Keratinocyte (primary cell): Measurements from ENCODE around the gene PAGR1. TPM values are rescaled to one million over a fixed set of nuclear protein-coding genes. Genes with fewer than 3 reads are reported as not detected.
A peak's percentile ranks its signal among the peaks of the same experiment; 100 is the strongest.

Experiments
- DNase-seq: peaks from one replicate; pipeline ENCODE4 v3.0.0-alpha.2; 2011; ENCODE audit warnings: low read depth, missing footprints, low spot score
- FAIRE-seq: peaks from 2 replicates; lab custom pipeline; 2011; peaks lifted over from hg19 to GRCh38; lab: Jason Lieb, UNC
- H2AFZ ChIP-seq: 2 replicates; pipeline ENCODE4 v1.6.0; 2012; ENCODE audit warnings: low read length, control low read depth, inconsistent platforms; ENCODE audit not compliant: control insufficient read depth
- H3K27ac ChIP-seq: 2 replicates; pipeline ENCODE4 v1.5.1; 2011; ENCODE audit warnings: low read length; ENCODE audit not compliant: control insufficient read depth, insufficient read depth
- H3K27me3 ChIP-seq: 3 replicates; pipeline ENCODE4 v1.6.0; 2011; ENCODE audit warnings: low read length; ENCODE audit not compliant: control insufficient read depth, insufficient read depth; ENCODE audit errors: extremely low read depth
- H3K36me3 ChIP-seq, 2 experiments: 2 replicates in 1 of 2; 3 replicates in 1 of 2; pipeline ENCODE4 v1.5.1; 2011; ENCODE audit warnings: low read length in 2 of 2, mild to moderate bottlenecking in 1 of 2; ENCODE audit not compliant: control insufficient read depth in 2 of 2, insufficient read depth in 2 of 2; ENCODE audit errors: extremely low read depth in 1 of 2
- H3K4me1 ChIP-seq: 3 replicates; pipeline ENCODE4 v1.5.1; 2011; ENCODE audit warnings: low read length; ENCODE audit not compliant: control insufficient read depth, insufficient read depth; ENCODE audit errors: extremely low read depth
- H3K4me2 ChIP-seq: 3 replicates; pipeline ENCODE4 v1.6.0; 2011; ENCODE audit warnings: low read depth, low read length; ENCODE audit not compliant: control insufficient read depth, insufficient read depth; ENCODE audit errors: extremely low read depth
- H3K4me3 ChIP-seq, 3 experiments: fragments of 200-600 bp in 1 of 3; sonication (generic) in 1 of 3; 2 replicates in 2 of 3; 3 replicates in 1 of 3; pipeline ENCODE4 v1.5.1; 2011 to 2016; ENCODE audit warnings: low read length in 3 of 3, mild to moderate bottlenecking in 3 of 3, control low read depth in 2 of 3, inconsistent platforms in 1 of 3, low read depth in 1 of 3, mixed read lengths in 1 of 3, mixed run types in 1 of 3, moderate library complexity in 1 of 3; ENCODE audit not compliant: control insufficient read depth in 2 of 3, insufficient read depth in 2 of 3; ENCODE audit errors: extremely low read depth in 1 of 3
- H3K79me2 ChIP-seq: 2 replicates; pipeline ENCODE4 v1.6.0; 2012; ENCODE audit warnings: low read length; ENCODE audit not compliant: control insufficient read depth, insufficient read depth
- H3K9ac ChIP-seq: 3 replicates; pipeline ENCODE4 v1.6.0; 2011; ENCODE audit warnings: low read length; ENCODE audit not compliant: control insufficient read depth, insufficient read depth; ENCODE audit errors: extremely low read depth
- H3K9me1 ChIP-seq: 3 replicates; pipeline ENCODE4 v1.6.0; 2011; ENCODE audit warnings: low read length; ENCODE audit not compliant: control insufficient read depth, insufficient read depth; ENCODE audit errors: extremely low read depth
- H3K9me3 ChIP-seq: 2 replicates; pipeline ENCODE4 v1.5.1; 2012; ENCODE audit warnings: low read depth, low read length; ENCODE audit not compliant: control insufficient read depth
- H4K20me1 ChIP-seq: 3 replicates; pipeline ENCODE4 v1.6.0; 2011; ENCODE audit warnings: low read length; ENCODE audit not compliant: control insufficient read depth, insufficient read depth; ENCODE audit errors: extremely low read depth
- EZH2 ChIP-seq: IDR thresholded peaks from one replicate; pipeline ENCODE4 v1.6.1; 2012; ENCODE audit warnings: inconsistent platforms, mild to moderate bottlenecking, low read length, moderate library complexity
- dilution Hi-C: fragments of 300-500 bp; cut with MboI; formaldehyde crosslinking; loops from one replicate; pipeline ENCODE4 v1.7.0; 2020; ENCODE audit warnings: low sequenced_read_pairs; ENCODE audit not compliant: extremely low pct_ligation_motif_present
- polyA plus RNA-seq, 5 experiments: library from polyadenylated mRNA; depleted of rRNA in 3 of 5; stranded (reverse) in 3 of 5; stranded (forward) in 1 of 5; unstranded in 1 of 5; fragments of >200 nt; gene quantifications; 1 replicate in 1 of 5; 2 replicates in 3 of 5; 3 replicates in 1 of 5; pipeline versions ENCODE4 v1.2.1 to v1.2.3, GENCODE V29; 2011 to 2012; ENCODE audit warnings: missing spikeins in 2 of 5, low read depth in 1 of 5, low replicate concordance in 1 of 5
- TF ChIP-seq, protein P1 (sequence below), 3 experiments: IDR thresholded peaks in 1 of 3; conservative IDR thresholded peaks in 1 of 3; optimal IDR thresholded peaks in 1 of 3; 2 replicates in 2 of 3; 3 replicates in 1 of 3; pipeline versions ENCODE3 to v1.5.1; 2011; ENCODE audit warnings: low read length in 3 of 3, mild to moderate bottlenecking in 3 of 3, moderate library complexity in 2 of 3, control low read depth in 1 of 3, inconsistent platforms in 1 of 3; ENCODE audit not compliant: insufficient read depth in 2 of 3; ENCODE audit errors: extremely low read depth in 1 of 3

Gene PAGR1
- polyA plus RNA-seq, 1 donor (not counting 4 experiments of a cell fraction or from before 2014, with no cell fraction given): 13.6 TPM

DNA sequence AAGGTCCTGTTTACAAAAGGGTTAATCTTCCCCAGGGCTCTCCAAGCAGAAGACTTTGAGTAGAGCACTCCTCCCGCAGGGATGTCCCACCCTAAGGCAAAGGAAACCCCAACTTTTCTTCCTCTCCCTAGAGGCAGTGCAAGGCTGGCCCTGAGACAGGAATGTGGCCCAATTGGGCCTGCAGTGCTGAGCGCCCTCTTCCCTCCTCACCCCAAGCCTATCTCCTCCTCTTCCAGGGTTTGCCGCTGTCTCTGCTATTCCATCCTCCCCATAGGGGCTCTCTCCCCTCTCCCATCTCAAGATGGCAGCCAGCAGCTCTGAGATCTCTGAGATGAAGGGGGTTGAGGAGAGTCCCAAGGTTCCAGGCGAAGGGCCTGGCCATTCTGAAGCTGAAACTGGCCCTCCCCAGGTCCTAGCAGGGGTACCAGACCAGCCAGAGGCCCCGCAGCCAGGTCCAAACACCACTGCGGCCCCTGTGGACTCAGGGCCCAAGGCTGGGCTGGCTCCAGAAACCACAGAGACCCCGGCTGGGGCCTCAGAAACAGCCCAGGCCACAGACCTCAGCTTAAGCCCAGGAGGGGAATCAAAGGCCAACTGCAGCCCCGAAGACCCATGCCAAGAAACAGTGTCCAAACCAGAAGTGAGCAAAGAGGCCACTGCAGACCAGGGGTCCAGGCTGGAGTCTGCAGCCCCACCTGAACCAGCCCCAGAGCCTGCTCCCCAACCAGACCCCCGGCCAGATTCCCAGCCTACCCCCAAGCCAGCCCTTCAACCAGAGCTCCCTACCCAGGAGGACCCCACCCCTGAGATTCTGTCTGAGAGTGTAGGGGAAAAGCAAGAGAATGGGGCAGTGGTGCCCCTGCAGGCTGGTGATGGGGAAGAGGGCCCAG is 3.0 kb upstream of the PAGR1 start:
- no peak for DNase-seq
- Histone ChIP-seq H3K9me1 (peaks cover 2% of the 10 kb centered on the region), H3K27ac (no peak overlapping the region), H3K9me3 (no peaks in the 10 kb centered on the region), H3K9ac (no peak overlapping the region), H2AFZ (no peak overlapping the region), H3K4me3 (no peak overlapping the region), H3K36me3 (peaks cover 5 to 9% of the 10 kb centered on the region in 2 experiments), H3K4me2 (no peak overlapping the region), H3K79me2 (peaks cover 22% of the 10 kb centered on the region), H3K4me1 (peaks cover 43% of the 10 kb centered on the region), H4K20me1 (no peaks in the 10 kb centered on the region), H3K27me3 (peaks cover 15% of the 10 kb centered on the region)
- dilution Hi-C loops: no loop called here
- TF ChIP-seq, protein P1, sequence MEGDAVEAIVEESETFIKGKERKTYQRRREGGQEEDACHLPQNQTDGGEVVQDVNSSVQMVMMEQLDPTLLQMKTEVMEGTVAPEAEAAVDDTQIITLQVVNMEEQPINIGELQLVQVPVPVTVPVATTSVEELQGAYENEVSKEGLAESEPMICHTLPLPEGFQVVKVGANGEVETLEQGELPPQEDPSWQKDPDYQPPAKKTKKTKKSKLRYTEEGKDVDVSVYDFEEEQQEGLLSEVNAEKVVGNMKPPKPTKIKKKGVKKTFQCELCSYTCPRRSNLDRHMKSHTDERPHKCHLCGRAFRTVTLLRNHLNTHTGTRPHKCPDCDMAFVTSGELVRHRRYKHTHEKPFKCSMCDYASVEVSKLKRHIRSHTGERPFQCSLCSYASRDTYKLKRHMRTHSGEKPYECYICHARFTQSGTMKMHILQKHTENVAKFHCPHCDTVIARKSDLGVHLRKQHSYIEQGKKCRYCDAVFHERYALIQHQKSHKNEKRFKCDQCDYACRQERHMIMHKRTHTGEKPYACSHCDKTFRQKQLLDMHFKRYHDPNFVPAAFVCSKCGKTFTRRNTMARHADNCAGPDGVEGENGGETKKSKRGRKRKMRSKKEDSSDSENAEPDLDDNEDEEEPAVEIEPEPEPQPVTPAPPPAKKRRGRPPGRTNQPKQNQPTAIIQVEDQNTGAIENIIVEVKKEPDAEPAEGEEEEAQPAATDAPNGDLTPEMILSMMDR (optimal IDR thresholded peaks at IDR 0.05 in 1 of 3, IDR thresholded peaks at IDR 0.05 in 1 of 3, conservative IDR thresholded peaks at IDR 0.05 in 1 of 3; ENCODE audit: extremely low read depth in 1 of 3, insufficient read depth in 2 of 3, low read length in 3 of 3): no peak
- peak; percentile 54 for TF ChIP-seq EZH2
- no peak for FAIRE-seq

DNA sequence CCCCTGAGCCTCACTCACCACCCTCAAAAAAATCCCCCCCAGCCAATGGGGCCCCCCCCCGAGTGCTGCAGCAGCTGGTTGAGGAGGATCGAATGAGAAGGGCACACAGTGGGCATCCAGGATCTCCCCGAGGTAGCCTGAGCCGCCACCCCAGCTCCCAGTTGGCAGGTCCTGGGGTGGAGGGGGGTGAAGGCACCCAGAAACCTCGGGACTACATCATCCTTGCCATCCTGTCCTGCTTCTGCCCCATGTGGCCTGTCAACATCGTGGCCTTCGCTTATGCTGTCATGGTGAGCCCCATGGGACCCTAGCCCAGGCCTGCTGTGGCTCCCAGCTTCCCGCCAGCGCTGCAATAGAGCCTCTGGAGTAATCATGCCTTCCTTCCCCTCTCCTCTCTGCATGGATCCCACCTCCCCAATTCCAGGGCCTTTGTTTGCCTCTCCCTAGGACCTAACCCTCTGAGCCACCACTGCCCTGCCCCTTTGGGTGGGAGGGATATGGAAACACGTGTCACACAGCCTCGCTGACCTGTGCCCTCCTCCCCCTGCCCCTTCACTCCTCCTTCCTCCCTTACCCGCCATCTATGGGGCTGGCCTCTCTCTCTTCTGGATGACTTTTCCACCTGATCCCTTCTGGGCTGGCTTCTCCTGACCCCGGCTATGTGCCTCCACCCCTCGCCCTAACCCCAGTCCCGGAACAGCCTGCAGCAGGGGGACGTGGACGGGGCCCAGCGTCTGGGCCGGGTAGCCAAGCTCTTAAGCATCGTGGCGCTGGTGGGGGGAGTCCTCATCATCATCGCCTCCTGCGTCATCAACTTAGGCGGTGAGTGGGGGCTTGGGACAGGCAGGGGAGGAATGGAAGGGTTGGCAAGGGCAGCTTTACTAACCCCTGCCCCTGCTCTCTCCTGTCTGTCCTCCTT is 2.0 kb upstream of the PAGR1 start:
- Histone ChIP-seq H3K9me3 (no peaks in the 10 kb centered on the region), H3K4me3 (no peak overlapping the region), H2AFZ (no peak overlapping the region), H3K79me2 (peaks cover 20% of the 10 kb centered on the region), H3K36me3 (peaks cover 6 to 8% of the 10 kb centered on the region in 2 experiments), H3K9me1 (peaks cover 2% of the 10 kb centered on the region), H3K27me3 (peaks cover 15% of the 10 kb centered on the region), H4K20me1 (no peaks in the 10 kb centered on the region), H3K4me1 (peaks cover 37% of the 10 kb centered on the region), H3K9ac (no peak overlapping the region), H3K4me2 (no peak overlapping the region), H3K27ac (no peak overlapping the region)
- dilution Hi-C loops: no loop called here
- DNase-seq (no peak), FAIRE-seq (no peak)
- no peak for TF ChIP-seq EZH2
- TF ChIP-seq, protein P1 (optimal IDR thresholded peaks at IDR 0.05 in 1 of 3, IDR thresholded peaks at IDR 0.05 in 1 of 3, conservative IDR thresholded peaks at IDR 0.05 in 1 of 3; ENCODE audit: extremely low read depth in 1 of 3, insufficient read depth in 2 of 3, low read length in 3 of 3): no peak
